GM19193 (cell line): ENCODE results near the gene KLF2.

ENCODE experiments used
- POLR2A ChIP-seq: IDR thresholded peaks from 4 replicates; pipeline ENCODE4 v1.6.1; 2011; ENCODE audit not compliant: insufficient read depth, insufficient read length; ENCODE audit errors: extremely low read depth

KLF2 gene

GRCh38 chr19:16373532-16373931 lies 48.9 kb downstream of the KLF2 start:
- TF ChIP-seq POLR2A: no peak

DNA sequence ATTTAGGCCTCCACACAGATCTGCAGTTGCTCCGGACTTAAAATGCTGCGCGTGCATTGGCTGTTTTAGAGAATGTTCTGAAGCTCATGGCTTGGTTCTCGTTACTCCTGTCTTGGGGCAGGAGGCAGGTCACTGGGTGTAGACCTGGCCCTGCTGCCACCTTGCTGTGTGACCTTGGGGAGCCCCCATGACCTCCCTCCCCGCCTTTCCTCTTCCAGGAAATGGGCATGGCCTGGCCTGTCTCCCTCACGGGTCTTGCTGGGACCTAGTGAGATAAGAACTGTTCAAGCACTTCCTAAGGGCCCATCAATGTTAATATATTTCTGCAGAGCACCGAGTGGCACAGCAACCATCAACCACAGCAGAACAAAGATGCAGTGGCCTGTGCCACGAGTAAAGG lies 49.4 kb downstream of the KLF2 start:
- TF ChIP-seq POLR2A: no peak

GRCh38 chr19:16374436-16374835 lies 49.8 kb downstream of the KLF2 start:
- TF ChIP-seq POLR2A: no peak

DNA sequence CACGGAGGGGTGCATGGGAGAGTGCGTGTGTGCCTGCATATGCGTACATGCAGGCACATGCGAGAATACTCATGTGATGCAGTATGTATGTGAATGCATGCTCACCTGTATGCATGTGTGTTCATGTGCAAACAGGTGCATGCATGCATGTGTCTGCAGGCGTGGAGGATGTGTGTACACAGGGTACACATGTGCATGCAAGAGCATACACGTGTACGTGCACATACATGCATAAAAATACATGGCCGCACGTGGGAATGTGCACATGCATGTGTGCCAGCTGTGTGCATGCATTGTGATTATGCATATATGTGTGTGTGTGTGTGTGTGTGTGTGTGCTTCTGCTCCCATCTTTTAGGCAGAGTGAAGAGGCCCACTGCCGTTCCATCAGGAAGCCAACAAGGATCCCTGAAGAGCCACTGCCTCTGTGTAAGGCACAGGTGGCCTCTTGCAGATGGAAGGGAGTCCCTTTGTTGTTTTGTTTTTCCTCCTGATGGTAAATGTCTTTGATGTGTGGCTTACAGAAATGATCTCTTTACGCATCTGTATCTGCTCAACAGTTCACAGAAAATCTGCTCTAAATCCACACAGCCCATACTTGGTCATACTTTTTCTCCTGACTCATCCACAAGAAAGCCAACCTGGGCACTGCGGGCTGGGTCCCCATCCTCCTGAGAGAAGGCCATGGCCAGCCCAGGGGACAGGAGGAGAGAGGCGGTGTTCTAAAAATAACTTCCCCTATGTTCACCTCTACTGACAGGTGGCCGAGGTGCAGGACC lies 50.7 kb downstream of the KLF2 start:
- no peak for TF ChIP-seq POLR2A

DNA sequence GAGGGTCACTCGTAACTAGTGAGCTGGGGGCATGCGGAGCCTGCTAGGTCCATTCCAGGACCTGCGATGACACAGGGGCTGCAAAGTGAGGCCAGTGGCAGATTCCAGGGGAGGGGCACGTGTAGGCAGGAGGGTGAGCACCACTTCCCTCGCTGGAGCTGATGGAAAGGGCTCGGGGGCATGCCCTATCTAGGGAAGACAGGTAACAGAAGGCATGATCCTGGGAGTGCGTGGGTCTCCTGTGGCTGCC lies 51.2 kb downstream of the KLF2 start:
- TF ChIP-seq POLR2A: no peak

DNA sequence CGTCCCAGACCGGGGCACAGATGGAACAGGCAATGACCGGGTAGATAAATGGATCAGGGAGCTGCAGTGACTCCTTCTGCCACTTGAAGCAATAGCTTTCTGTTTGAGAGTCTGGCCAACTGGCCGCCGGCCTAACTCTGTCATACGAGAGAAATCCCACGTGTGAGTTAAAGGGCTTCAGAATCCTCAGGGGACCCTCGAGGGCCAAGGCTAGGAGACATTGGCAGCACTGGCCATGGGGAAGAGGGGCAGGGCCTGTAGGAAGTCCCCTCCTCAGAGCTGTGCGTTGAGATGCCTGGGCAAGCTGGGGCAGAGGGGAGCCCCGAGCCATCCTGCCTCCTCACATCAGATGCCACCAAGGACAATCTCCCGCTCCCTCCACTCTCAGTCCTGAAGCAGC lies 51.6 kb downstream of the KLF2 start:
- TF ChIP-seq POLR2A: no peak

GRCh38 chr19:16376649-16377048 lies 52.0 kb downstream of the KLF2 start:
- TF ChIP-seq POLR2A: no peak

GRCh38 chr19:16377521-16377920 lies 52.9 kb downstream of the KLF2 start:
- TF ChIP-seq POLR2A: no peak
